Cardiac fibroblast (primary cell): Measurements from ENCODE around the gene HOXB2.

Source experiments
- DNase-seq, 2 donors: peaks; one replicate each; pipeline versions ENCODE4 v3.0.0 to v3.0.0-alpha.2; 2010; ENCODE audit warnings: low read depth in 2 of 2
- H3K4me3 ChIP-seq, 2 donors: replicated peaks in 1 of 2; 1 replicate in 1 of 2; 2 replicates in 1 of 2; pipeline ENCODE4 v1.5.1; 2011; ENCODE audit warnings: low read depth in 2 of 2, low read length in 2 of 2, mild to moderate bottlenecking in 2 of 2, moderate library complexity in 1 of 2
- CTCF ChIP-seq: IDR thresholded peaks from one replicate; pipeline ENCODE4 v1.5.1; 2011; ENCODE audit warnings: low read depth, mild to moderate bottlenecking, low read length, inconsistent platforms

HOXB2 gene

GRCh38 chr17:48528936-48529682 lies 15.8 kb downstream of the HOXB2 start:
- no peak overlapping the region for H3K4me3 ChIP-seq
- DNase-seq = no peak
- no peak for TF ChIP-seq CTCF

GRCh38 chr17:48528153-48528935 lies 16.6 kb downstream of the HOXB2 start:
- TF ChIP-seq CTCF = no peak
- no peak overlapping the region for H3K4me3 ChIP-seq
- no peak for DNase-seq

- TF ChIP-seq CTCF = no peak
- no peak for DNase-seq
- H3K4me3 ChIP-seq = no peak overlapping the region
Observed at GRCh38 chr17:48527547-48527932, 17.4 kb downstream of the HOXB2 start.

GRCh38 chr17:48526608-48527546 lies 18.0 kb downstream of the HOXB2 start:
- TF ChIP-seq CTCF = no peak
- no peak overlapping the region for H3K4me3 ChIP-seq
- DNase-seq = no peak

GRCh38 chr17:48523010-48523409 lies 21.9 kb downstream of the HOXB2 start:
- TF ChIP-seq CTCF = peak; percentile 23
- no peak overlapping the region for H3K4me3 ChIP-seq
- no peak for DNase-seq

- TF ChIP-seq CTCF = no peak
Observed at GRCh38 chr17:48522031-48522653, 22.8 kb downstream of the HOXB2 start.

More at GRCh38 chr17:48522031-48522653, 22.8 kb downstream of the HOXB2 start:
- no peak overlapping the region for H3K4me3 ChIP-seq
- no peak for DNase-seq
